ENCODE data around the gene SENP2.

The SENP2 gene

GRCh38 chr3:185586686-185587039 lies 568 bp downstream of the SENP2 start:
- Histone ChIP-seq H3K27me3 (replicated peaks; ENCODE audit: insufficient read depth, low read length) (no peaks in the 10 kb centered on the region), H3K79me2 (ENCODE audit: low read length) (peaks cover 35% of the 10 kb centered on the region), H3K4me2 (ENCODE audit: low read depth, low read length) (peak overlapping the region; percentile 83), H4K20me1 (ENCODE audit: insufficient read depth, low read length) (0 out of 2 replicates have a peak, but pooled peaks cover 4% of the 10 kb centered on the region), H3K27ac (ENCODE audit: low read length) (peak overlapping the region; percentile 92), H3K9me3 (replicated peaks; ENCODE audit: insufficient read depth, low read length) (no peaks in the 10 kb centered on the region), H3K4me3 (ENCODE audit: low read length) (peak overlapping the region; percentile 89), H2AFZ (ENCODE audit: low read length) (peak overlapping the region; percentile 92), H3K4me1 (ENCODE audit: low read length) (peaks cover 18% of the 10 kb centered on the region), H3K9ac (ENCODE audit: low read length) (peak overlapping the region; percentile 92), H3K36me3 (replicated peaks; ENCODE audit: insufficient read depth, low read length) (no peaks in the 10 kb centered on the region), H3F3A (ENCODE audit: insufficient read depth, low read length) (peaks cover 7% of the 10 kb centered on the region; the same call in 1 of the 2 replicates), H3K9me2 (replicated peaks; ENCODE audit: insufficient read depth, low read length) (no peaks in the 10 kb centered on the region)
- TF ChIP-seq EZH2phosphoT487 (IDR thresholded peaks at IDR 0.05; ENCODE audit: low read length) (no peak), EZH2 (optimal IDR thresholded peaks at IDR 0.05; ENCODE audit: low read depth, low read length) (no peak)
- TF ChIP-seq, protein P1, sequence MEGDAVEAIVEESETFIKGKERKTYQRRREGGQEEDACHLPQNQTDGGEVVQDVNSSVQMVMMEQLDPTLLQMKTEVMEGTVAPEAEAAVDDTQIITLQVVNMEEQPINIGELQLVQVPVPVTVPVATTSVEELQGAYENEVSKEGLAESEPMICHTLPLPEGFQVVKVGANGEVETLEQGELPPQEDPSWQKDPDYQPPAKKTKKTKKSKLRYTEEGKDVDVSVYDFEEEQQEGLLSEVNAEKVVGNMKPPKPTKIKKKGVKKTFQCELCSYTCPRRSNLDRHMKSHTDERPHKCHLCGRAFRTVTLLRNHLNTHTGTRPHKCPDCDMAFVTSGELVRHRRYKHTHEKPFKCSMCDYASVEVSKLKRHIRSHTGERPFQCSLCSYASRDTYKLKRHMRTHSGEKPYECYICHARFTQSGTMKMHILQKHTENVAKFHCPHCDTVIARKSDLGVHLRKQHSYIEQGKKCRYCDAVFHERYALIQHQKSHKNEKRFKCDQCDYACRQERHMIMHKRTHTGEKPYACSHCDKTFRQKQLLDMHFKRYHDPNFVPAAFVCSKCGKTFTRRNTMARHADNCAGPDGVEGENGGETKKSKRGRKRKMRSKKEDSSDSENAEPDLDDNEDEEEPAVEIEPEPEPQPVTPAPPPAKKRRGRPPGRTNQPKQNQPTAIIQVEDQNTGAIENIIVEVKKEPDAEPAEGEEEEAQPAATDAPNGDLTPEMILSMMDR (IDR thresholded peaks at IDR 0.05; ENCODE audit: low read length): no peak
- DNase-seq: no peak

GRCh38 chr3:185594073-185594472 lies 8.0 kb downstream of the SENP2 start:
- no peak for DNase-seq
- Histone ChIP-seq H3K79me2 (ENCODE audit: low read length) (peaks cover 41% of the 10 kb centered on the region), H3K36me3 (replicated peaks; ENCODE audit: insufficient read depth, low read length) (peaks cover 10% of the 10 kb centered on the region)

GRCh38 chr3:185595526-185595925 lies 9.4 kb downstream of the SENP2 start:
- TF ChIP-seq EZH2 (optimal IDR thresholded peaks at IDR 0.05; ENCODE audit: low read depth, low read length) (no peak), EZH2phosphoT487 (IDR thresholded peaks at IDR 0.05; ENCODE audit: low read length) (no peak)
- TF ChIP-seq, protein P1 (IDR thresholded peaks at IDR 0.05; ENCODE audit: low read length): no peak
- no peak for DNase-seq
- Histone ChIP-seq H3K79me2 (ENCODE audit: low read length) (peaks cover 35% of the 10 kb centered on the region), H3K9me3 (replicated peaks; ENCODE audit: insufficient read depth, low read length) (no peaks in the 10 kb centered on the region), H3K27ac (ENCODE audit: low read length) (peak overlapping the region; percentile 31; the same call in 1 of the 2 replicates), H2AFZ (ENCODE audit: low read length) (no peak overlapping the region), H3K27me3 (replicated peaks; ENCODE audit: insufficient read depth, low read length) (no peaks in the 10 kb centered on the region), H3K9ac (ENCODE audit: low read length) (no peak overlapping the region), H3K4me2 (ENCODE audit: low read depth, low read length) (peak overlapping the region; percentile 1; the same call in 1 of the 2 replicates), H3K4me3 (ENCODE audit: low read length) (no peak overlapping the region), H3F3A (ENCODE audit: insufficient read depth, low read length) (peaks cover 7% of the 10 kb centered on the region; the same call in 1 of the 2 replicates), H3K9me2 (replicated peaks; ENCODE audit: insufficient read depth, low read length) (no peaks in the 10 kb centered on the region), H4K20me1 (ENCODE audit: insufficient read depth, low read length) (no peaks in the 10 kb centered on the region), H3K36me3 (replicated peaks; ENCODE audit: insufficient read depth, low read length) (peaks cover 13% of the 10 kb centered on the region), H3K4me1 (ENCODE audit: low read length) (peaks cover 11% of the 10 kb centered on the region)

More at GRCh38 chr3:185594073-185594472, 8.0 kb downstream of the SENP2 start:
- H3K4me1 ChIP-seq (ENCODE audit: low read length): peaks cover 11% of the 10 kb centered on the region
- no peaks in the 10 kb centered on the region for H3K27me3 ChIP-seq (replicated peaks; ENCODE audit: insufficient read depth, low read length)
- no peak overlapping the region for H2AFZ ChIP-seq (ENCODE audit: low read length)
- no peak overlapping the region for H3K4me2 ChIP-seq (ENCODE audit: low read depth, low read length)
- H3K9me2 ChIP-seq (replicated peaks; ENCODE audit: insufficient read depth, low read length): no peaks in the 10 kb centered on the region
- peaks cover 7% of the 10 kb centered on the region; the same call in 1 of the 2 replicates for H3F3A ChIP-seq (ENCODE audit: insufficient read depth, low read length)
- no peaks in the 10 kb centered on the region for H3K9me3 ChIP-seq (replicated peaks; ENCODE audit: insufficient read depth, low read length)
- H3K9ac ChIP-seq (ENCODE audit: low read length): no peak overlapping the region
- TF ChIP-seq, protein P1 (IDR thresholded peaks at IDR 0.05; ENCODE audit: low read length): no peak
- TF ChIP-seq EZH2phosphoT487 (IDR thresholded peaks at IDR 0.05; ENCODE audit: low read length): no peak
- TF ChIP-seq EZH2 (optimal IDR thresholded peaks at IDR 0.05; ENCODE audit: low read depth, low read length): no peak
- H3K27ac ChIP-seq (ENCODE audit: low read length): no peak overlapping the region
- H3K4me3 ChIP-seq (ENCODE audit: low read length): no peak overlapping the region
- 0 out of 2 replicates have a peak, but pooled peaks cover 4% of the 10 kb centered on the region for H4K20me1 ChIP-seq (ENCODE audit: insufficient read depth, low read length)
